Measurements from ENCODE around the gene CDCA4. TPM values are rescaled to one million over a fixed set of nuclear protein-coding genes. Genes with fewer than 3 reads are reported as not detected.

The CDCA4 gene
- total RNA-seq, 6 experiments from 2014 or later, result 11.6 to 20.3 (median 18.4) TPM

DNA sequence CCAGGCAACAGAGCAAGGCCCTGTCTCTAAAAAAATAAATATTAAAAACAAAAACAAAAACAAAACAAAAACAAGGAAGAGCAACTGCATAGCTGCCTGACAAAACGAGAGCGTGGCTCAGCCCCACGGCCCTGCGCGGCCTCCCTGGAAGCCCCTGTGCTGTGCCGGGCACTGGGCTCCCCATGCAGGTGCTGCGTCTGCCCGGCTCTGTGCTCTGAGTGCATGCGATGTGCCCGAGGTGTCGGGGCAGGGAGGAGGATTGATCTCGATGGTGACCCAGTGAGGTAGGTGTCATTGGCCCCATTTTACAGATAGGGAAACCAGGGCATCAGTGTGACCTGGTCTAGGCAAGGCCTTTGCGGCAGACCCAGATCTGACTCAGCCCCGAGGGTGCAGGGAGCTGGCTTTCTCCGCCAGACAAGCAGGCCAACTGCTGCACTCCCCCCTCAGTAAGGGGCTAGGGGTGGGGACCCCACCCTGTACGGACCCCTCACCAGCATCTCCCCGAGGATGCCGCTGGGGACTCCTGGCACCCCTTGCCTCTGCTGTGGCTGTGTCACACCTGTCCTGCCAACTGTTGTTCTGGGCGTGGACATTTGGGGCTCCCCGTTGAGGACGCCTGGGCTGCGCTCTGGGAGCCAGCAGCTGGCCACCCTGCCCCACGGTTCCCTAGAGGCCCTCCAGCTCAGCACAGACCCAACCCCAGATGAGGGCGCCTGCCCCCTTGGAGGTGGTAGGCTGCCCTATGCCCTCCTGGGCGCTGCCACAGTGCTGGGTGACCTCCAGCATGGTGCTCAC, 29.1 kb upstream of the CDCA4 start:
- H3K36me3 Mint-ChIP-seq (ENCODE audit: low read depth), result no peaks in the 10 kb centered on the region
- H3K9me3 Mint-ChIP-seq, result no peaks in the 10 kb centered on the region
- H3K27ac Mint-ChIP-seq, result no peak overlapping the region
- DNase-seq, result no peak
- TF ChIP-seq, protein P1, sequence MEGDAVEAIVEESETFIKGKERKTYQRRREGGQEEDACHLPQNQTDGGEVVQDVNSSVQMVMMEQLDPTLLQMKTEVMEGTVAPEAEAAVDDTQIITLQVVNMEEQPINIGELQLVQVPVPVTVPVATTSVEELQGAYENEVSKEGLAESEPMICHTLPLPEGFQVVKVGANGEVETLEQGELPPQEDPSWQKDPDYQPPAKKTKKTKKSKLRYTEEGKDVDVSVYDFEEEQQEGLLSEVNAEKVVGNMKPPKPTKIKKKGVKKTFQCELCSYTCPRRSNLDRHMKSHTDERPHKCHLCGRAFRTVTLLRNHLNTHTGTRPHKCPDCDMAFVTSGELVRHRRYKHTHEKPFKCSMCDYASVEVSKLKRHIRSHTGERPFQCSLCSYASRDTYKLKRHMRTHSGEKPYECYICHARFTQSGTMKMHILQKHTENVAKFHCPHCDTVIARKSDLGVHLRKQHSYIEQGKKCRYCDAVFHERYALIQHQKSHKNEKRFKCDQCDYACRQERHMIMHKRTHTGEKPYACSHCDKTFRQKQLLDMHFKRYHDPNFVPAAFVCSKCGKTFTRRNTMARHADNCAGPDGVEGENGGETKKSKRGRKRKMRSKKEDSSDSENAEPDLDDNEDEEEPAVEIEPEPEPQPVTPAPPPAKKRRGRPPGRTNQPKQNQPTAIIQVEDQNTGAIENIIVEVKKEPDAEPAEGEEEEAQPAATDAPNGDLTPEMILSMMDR (IDR thresholded peaks at IDR 0.05), result no peak
- peaks cover 8% of the 10 kb centered on the region for H3K4me1 Mint-ChIP-seq (ENCODE audit: low read depth)
- H3K27me3 Mint-ChIP-seq (ENCODE audit: insufficient read depth), result peaks cover 7% of the 10 kb centered on the region
- H3K4me3 Mint-ChIP-seq, result no peak overlapping the region

DNA sequence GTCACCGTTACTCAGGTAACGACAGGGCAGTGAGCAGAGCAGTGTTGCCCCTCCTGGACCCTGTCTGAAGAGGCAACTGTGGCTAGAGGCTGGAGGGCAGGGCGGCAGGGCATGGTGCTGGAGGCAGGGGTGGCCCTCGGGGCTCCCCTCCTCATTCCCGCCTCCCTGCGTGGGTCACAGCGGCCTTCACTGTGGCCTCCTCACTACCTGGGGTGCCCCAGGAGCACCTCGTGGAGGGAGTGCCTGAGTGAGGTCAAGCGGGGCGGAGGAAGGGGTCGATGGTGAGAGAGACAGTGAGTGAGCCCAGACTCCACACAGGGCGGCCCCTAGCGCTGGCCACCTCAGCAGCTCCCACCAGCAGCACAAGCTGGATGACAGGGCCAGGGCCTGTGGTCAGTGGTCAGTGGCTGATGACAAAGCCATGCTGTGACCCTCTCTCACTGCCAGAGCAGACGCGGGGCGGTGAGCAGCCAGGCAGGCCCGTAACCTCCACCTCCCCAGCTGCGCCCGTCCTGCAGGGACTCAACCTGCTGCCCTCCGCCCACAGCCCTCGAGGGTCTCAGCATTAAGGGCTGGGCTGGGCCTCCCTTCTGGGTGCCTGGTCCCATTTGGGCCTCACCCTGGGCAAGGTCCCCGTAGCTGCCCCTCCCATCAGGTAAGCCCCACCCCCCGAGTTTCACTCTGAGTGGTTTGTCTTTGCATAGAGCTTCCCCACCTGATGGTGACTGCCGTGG, 26.6 kb upstream of the CDCA4 start:
- H3K4me1 Mint-ChIP-seq (ENCODE audit: low read depth), result peaks cover 8% of the 10 kb centered on the region
- no peaks in the 10 kb centered on the region for H3K36me3 Mint-ChIP-seq (ENCODE audit: low read depth)
- no peak overlapping the region for H3K27ac Mint-ChIP-seq
- no peaks in the 10 kb centered on the region for H3K9me3 Mint-ChIP-seq
- DNase-seq, result no peak
- H3K4me3 Mint-ChIP-seq, result no peak overlapping the region
- TF ChIP-seq, protein P1 (IDR thresholded peaks at IDR 0.05), result no peak
- peaks cover 5% of the 10 kb centered on the region for H3K27me3 Mint-ChIP-seq (ENCODE audit: insufficient read depth)

DNA sequence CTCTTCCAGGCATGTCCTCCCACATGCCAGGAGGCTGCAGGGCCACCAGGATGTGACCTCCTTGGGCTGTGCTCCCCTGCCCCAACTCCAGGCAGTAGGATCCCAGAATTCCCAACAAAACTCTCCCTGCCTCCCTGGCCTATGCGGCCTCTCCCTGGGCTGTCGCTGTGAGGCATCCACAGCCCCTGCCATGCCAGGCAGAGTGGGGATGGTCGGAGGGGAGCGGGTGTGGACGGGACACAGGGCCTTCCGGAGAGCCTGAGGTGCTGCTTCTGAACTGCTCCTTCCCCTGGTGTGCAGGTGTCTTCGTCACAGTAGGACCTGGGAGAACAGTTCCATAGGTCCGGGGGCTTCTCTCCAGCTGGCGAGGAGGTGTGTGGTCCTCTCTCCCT, 26.0 kb upstream of the CDCA4 start:
- Mint-ChIP-seq H3K36me3 (ENCODE audit: low read depth) (no peaks in the 10 kb centered on the region), H3K27me3 (ENCODE audit: insufficient read depth) (peaks cover 3% of the 10 kb centered on the region), H3K4me3 (no peak overlapping the region), H3K27ac (no peak overlapping the region), H3K9me3 (no peaks in the 10 kb centered on the region), H3K4me1 (ENCODE audit: low read depth) (peaks cover 5% of the 10 kb centered on the region)
- no peak for DNase-seq
- TF ChIP-seq, protein P1 (IDR thresholded peaks at IDR 0.05), result no peak

DNA sequence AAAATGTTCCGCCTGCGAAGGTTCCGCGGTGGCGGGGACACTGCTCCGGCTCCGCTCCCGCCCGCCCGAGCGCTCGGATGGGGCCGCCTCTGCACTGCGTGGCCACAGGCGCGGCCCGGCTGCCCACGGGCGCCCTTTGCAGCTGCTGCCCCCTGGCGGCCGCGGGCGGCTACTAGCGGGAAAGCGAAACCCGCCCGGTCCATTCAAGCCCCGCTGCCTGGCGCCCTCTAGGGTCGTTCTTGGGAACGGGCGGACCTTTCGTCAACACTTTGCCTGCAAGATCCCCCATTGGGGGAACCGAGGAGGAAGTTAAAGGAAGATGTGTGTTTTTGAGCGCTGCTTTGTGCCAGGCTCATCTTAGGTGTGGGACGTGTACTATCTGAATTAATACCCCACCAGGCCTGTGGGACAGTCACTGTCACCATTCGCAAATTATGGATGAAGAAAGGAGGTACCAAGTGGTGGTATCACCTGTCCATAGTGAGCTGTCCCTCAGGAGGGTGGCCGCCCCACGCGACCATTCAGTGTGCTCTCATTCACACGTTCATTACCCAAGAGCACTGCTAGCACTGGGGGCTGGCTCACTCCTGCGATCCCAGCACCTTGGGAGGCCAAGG, 24.9 kb upstream of the CDCA4 start:
- TF ChIP-seq, protein P1 (IDR thresholded peaks at IDR 0.05), result peak; percentile 100
- peaks cover 2% of the 10 kb centered on the region for H3K27me3 Mint-ChIP-seq (ENCODE audit: insufficient read depth)
- H3K4me3 Mint-ChIP-seq, result no peak overlapping the region
- no peak overlapping the region for H3K27ac Mint-ChIP-seq
- no peaks in the 10 kb centered on the region for H3K4me1 Mint-ChIP-seq (ENCODE audit: low read depth)
- H3K9me3 Mint-ChIP-seq, result no peaks in the 10 kb centered on the region
- peak; percentile 64 for DNase-seq
- H3K36me3 Mint-ChIP-seq (ENCODE audit: low read depth), result no peaks in the 10 kb centered on the region

DNA sequence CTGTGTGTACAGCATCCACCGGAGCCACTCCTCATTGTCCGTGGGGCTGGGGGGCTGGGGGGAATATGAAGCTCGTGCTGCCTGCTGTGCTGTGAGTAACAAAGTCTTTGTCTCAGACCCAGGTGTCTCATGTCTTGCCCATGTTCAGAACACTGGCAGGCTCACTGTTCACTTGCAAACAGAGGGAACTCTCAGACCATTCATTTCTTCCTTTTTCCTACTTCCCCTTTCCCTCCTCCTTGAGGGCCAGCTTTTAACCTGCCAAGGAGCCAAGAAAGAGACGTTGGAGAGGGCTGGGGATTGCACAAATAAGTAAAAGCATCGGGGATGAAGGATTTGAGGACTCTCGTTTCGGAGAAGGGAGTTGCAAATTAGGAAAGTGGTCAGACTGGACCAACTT, 22.8 kb upstream of the CDCA4 start:
- TF ChIP-seq, protein P1 (IDR thresholded peaks at IDR 0.05), result no peak
- H3K4me1 Mint-ChIP-seq (ENCODE audit: low read depth), result peaks cover 4% of the 10 kb centered on the region; the same call in 1 of the 2 replicates
- no peak for DNase-seq
- peaks cover 2% of the 10 kb centered on the region for H3K27me3 Mint-ChIP-seq (ENCODE audit: insufficient read depth)
- H3K27ac Mint-ChIP-seq, result no peak overlapping the region
- H3K9me3 Mint-ChIP-seq, result no peaks in the 10 kb centered on the region
- H3K36me3 Mint-ChIP-seq (ENCODE audit: low read depth), result no peaks in the 10 kb centered on the region
- H3K4me3 Mint-ChIP-seq, result no peak overlapping the region
